Stomach smooth muscle (tissue), 2 donors: ENCODE results near the gene ZNF212.

Experiments used
- H3K27ac ChIP-seq: one replicate; pipeline ENCODE4 v1.7.0; 2013; ENCODE audit warnings: mild to moderate bottlenecking, low read length, inconsistent platforms
- H3K27me3 ChIP-seq, 2 donors: one replicate each; pipeline ENCODE4 v1.7.0; 2013; ENCODE audit warnings: low read length in 2 of 2; ENCODE audit not compliant: insufficient read depth in 2 of 2, control insufficient read depth in 1 of 2
- H3K36me3 ChIP-seq, 2 donors: one replicate each; pipeline ENCODE4 v1.7.0; 2013; ENCODE audit warnings: low read length in 2 of 2; ENCODE audit not compliant: control insufficient read depth in 2 of 2, insufficient read depth in 2 of 2
- H3K4me1 ChIP-seq: one replicate; pipeline ENCODE4 v1.7.0; 2013; ENCODE audit warnings: low read length; ENCODE audit not compliant: control insufficient read depth, insufficient read depth
- H3K4me3 ChIP-seq, 2 donors: one replicate each; pipeline ENCODE4 v1.7.0; 2013; ENCODE audit warnings: low read length in 2 of 2
- H3K9ac ChIP-seq, 2 donors: one replicate each; pipeline ENCODE4 v1.7.0; 2013; ENCODE audit warnings: low read length in 2 of 2, mild to moderate bottlenecking in 1 of 2
- H3K9me3 ChIP-seq, 2 donors: one replicate each; pipeline ENCODE4 v1.7.0; 2013; ENCODE audit warnings: low read length in 2 of 2; ENCODE audit not compliant: control insufficient read depth in 2 of 2
- donor health status: healthy.
- donor health status: Pancreatic carcinoma.

Gene ZNF212

GRCh38 chr7:149239345-149240143 lies at the start of gene ZNF212:
TSS of gene ZNF212 (plus strand) at chr7:149239651. CDS start at chr7:149239779, 128 bp downstream.
- Histone ChIP-seq H3K4me1 (peaks cover 14% of the 10 kb centered on the region), H3K9ac (peak within 1 kb of the TSS; percentile 87 to 89), H3K27ac (peak within 1 kb of the TSS; percentile 24), H3K9me3 (no peaks in the 10 kb centered on the region), H3K4me3 (peak within 1 kb of the TSS; percentile 94), H3K36me3 (no peaks in the 10 kb centered on the region), H3K27me3 (no peaks in the 10 kb centered on the region)

GRCh38 chr7:149191851-149192250 lies 47.6 kb upstream of the ZNF212 start:
- H3K4me3 ChIP-seq: no peak overlapping the region
- no peaks in the 10 kb centered on the region for H3K9me3 ChIP-seq
- no peak overlapping the region for H3K9ac ChIP-seq
- no peaks in the 10 kb centered on the region for H3K27me3 ChIP-seq
- no peak overlapping the region for H3K27ac ChIP-seq
- peaks cover 11% of the 10 kb centered on the region for H3K4me1 ChIP-seq
- H3K36me3 ChIP-seq: no peaks in the 10 kb centered on the region

GRCh38 chr7:149194799-149195179 lies 44.7 kb upstream of the ZNF212 start:
- Histone ChIP-seq H3K27me3 (no peaks in the 10 kb centered on the region), H3K9me3 (no peaks in the 10 kb centered on the region), H3K4me1 (peaks cover 15% of the 10 kb centered on the region), H3K36me3 (peaks cover 13 to 14% of the 10 kb centered on the region in 2 donors), H3K4me3 (peak overlapping the region; percentile 73 to 87), H3K9ac (peak overlapping the region; percentile 75 to 79), H3K27ac (peak overlapping the region; percentile 76)

- Histone ChIP-seq H3K4me3 (peak within 1 kb of the TSS; percentile 87 to 90), H3K4me1 (peaks cover 15% of the 10 kb centered on the region), H3K36me3 (peaks cover 17 to 18% of the 10 kb centered on the region in 2 donors), H3K27ac (peak within 1 kb of the TSS; percentile 76), H3K27me3 (no peaks in the 10 kb centered on the region), H3K9ac (peak within 1 kb of the TSS; percentile 88 to 93), H3K9me3 (no peaks in the 10 kb centered on the region)
Observed at GRCh38 chr7:149195180-149196150, 44.0 kb upstream of the ZNF212 start, which contains the start of gene ZNF282. TSS of gene ZNF282 (plus strand) at chr7:149195546. CDS start at chr7:149195590, 44 bp downstream.

- H3K9me3 ChIP-seq: no peaks in the 10 kb centered on the region
- H3K27ac ChIP-seq: peak overlapping the region; percentile 53
- no peaks in the 10 kb centered on the region for H3K27me3 ChIP-seq
- H3K36me3 ChIP-seq: peaks cover 22 to 25% of the 10 kb centered on the region in 2 donors
- peaks cover 15% of the 10 kb centered on the region for H3K4me1 ChIP-seq
- H3K9ac ChIP-seq: peak overlapping the region; percentile 88 to 93
- H3K4me3 ChIP-seq: peak overlapping the region; percentile 87 to 90
Observed at GRCh38 chr7:149196151-149196704, 43.2 kb upstream of the ZNF212 start.

GRCh38 chr7:149196705-149197171 lies 42.7 kb upstream of the ZNF212 start:
- H3K9ac ChIP-seq: peak overlapping the region; percentile 88 to 93
- H3K4me3 ChIP-seq: peak overlapping the region; percentile 87 to 90
- H3K4me1 ChIP-seq: peaks cover 15% of the 10 kb centered on the region
- H3K9me3 ChIP-seq: no peaks in the 10 kb centered on the region
- H3K27me3 ChIP-seq: no peaks in the 10 kb centered on the region
- H3K36me3 ChIP-seq: peaks cover 25% of the 10 kb centered on the region in 2 donors
- peak overlapping the region; percentile 53 for H3K27ac ChIP-seq

- Histone ChIP-seq H3K4me1 (peaks cover 15% of the 10 kb centered on the region), H3K9me3 (no peaks in the 10 kb centered on the region), H3K27me3 (no peaks in the 10 kb centered on the region), H3K4me3 (no peak overlapping the region), H3K36me3 (peaks cover 27% of the 10 kb centered on the region in 2 donors), H3K9ac (no peak overlapping the region), H3K27ac (no peak overlapping the region)
Observed at GRCh38 chr7:149197675-149198074, 41.8 kb upstream of the ZNF212 start.

- no peak overlapping the region for H3K4me3 ChIP-seq
- H3K4me1 ChIP-seq: peaks cover 15% of the 10 kb centered on the region
- H3K9me3 ChIP-seq: no peaks in the 10 kb centered on the region
- no peaks in the 10 kb centered on the region for H3K27me3 ChIP-seq
- peaks cover 32 to 33% of the 10 kb centered on the region in 2 donors for H3K36me3 ChIP-seq
- no peak overlapping the region for H3K9ac ChIP-seq
- no peak overlapping the region for H3K27ac ChIP-seq
Observed at GRCh38 chr7:149198161-149198816, 41.2 kb upstream of the ZNF212 start.

- peaks cover 38 to 43% of the 10 kb centered on the region in 2 donors for H3K36me3 ChIP-seq
- no peak overlapping the region for H3K4me3 ChIP-seq
- H3K27ac ChIP-seq: no peak overlapping the region
Observed at GRCh38 chr7:149199234-149199995, 40.0 kb upstream of the ZNF212 start.

More at GRCh38 chr7:149199234-149199995, 40.0 kb upstream of the ZNF212 start:
- Histone ChIP-seq H3K9ac (no peak overlapping the region), H3K27me3 (no peaks in the 10 kb centered on the region), H3K4me1 (peaks cover 15% of the 10 kb centered on the region), H3K9me3 (no peaks in the 10 kb centered on the region)
